Measurements from ENCODE around the gene SLC28A1.

Gene SLC28A1

DNA sequence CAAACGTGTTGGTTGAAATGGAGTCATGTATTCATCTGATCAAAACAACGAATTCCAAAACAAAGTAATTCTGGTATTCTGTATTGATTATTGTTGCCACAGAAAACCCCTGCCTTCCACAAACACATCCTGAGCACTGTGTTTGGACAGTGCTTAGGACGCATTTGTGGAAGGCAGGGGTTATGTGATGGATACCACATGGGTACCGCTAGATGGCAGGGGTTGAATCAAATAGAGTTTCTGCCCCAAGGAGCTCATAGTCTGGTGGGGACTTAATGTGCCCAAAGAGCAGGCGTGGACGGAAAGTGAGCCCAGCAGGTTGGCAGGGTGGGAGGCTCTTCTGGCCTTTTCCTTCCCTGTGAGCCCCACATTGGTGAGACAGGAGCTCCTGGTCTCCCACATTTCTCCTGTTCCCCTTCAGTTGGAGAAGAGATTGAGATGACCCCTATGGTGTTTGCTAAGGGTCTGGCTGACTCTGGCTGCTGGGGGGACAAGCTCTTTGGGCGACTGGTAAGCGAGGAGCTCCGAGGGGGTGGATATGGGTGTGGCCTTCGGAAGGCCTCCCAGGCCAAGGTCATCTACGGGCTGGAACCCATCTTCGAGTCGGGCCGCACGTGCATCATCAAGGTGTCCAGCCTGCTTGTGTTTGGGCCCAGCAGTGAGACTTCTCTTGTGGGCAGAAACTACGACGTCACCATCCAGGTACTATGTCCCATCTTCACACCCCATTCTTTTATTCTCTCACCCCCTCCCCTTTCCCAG, 22.1 kb upstream of the SLC28A1 start:
- no peak overlapping the region for H3K27ac ChIP-seq (ENCODE audit: low read length)
- no peaks in the 10 kb centered on the region for H3K27me3 ChIP-seq (ENCODE audit: low read depth, low read length)
- H3K36me3 ChIP-seq (ENCODE audit: control insufficient read depth in 1 of 2, insufficient read depth in 2 of 2, low read length in 2 of 2), result peaks cover 4 to 31% of the 10 kb centered on the region in 2 donors
- H3K9me3 ChIP-seq (ENCODE audit: control insufficient read depth in 1 of 2, low read length in 2 of 2), result no peaks in the 10 kb centered on the region
- H3K4me1 ChIP-seq (ENCODE audit: control insufficient read depth in 1 of 2, insufficient read depth in 2 of 2, low read length in 2 of 2), result peaks cover 0 to 9% of the 10 kb centered on the region in 2 donors
- H3K4me3 ChIP-seq (ENCODE audit: low read depth in 1 of 2, low read length in 2 of 2), result no peak overlapping the region

- Histone ChIP-seq H3K4me3 (ENCODE audit: low read depth in 1 of 2, low read length in 2 of 2) (no peak overlapping the region), H3K4me1 (ENCODE audit: control insufficient read depth in 1 of 2, insufficient read depth in 2 of 2, low read length in 2 of 2) (peaks cover 0 to 9% of the 10 kb centered on the region in 2 donors), H3K9me3 (ENCODE audit: control insufficient read depth in 1 of 2, low read length in 2 of 2) (no peaks in the 10 kb centered on the region), H3K36me3 (ENCODE audit: control insufficient read depth in 1 of 2, insufficient read depth in 2 of 2, low read length in 2 of 2) (peaks cover under 1 to 27% of the 10 kb centered on the region in 2 donors), H3K27ac (ENCODE audit: low read length) (no peak overlapping the region), H3K27me3 (ENCODE audit: low read depth, low read length) (no peaks in the 10 kb centered on the region)
Measured at GRCh38 chr15:84863565-84864443, 20.7 kb upstream of the SLC28A1 start.

- Histone ChIP-seq H3K27ac (ENCODE audit: low read length) (no peak overlapping the region), H3K4me1 (ENCODE audit: control insufficient read depth in 1 of 2, insufficient read depth in 2 of 2, low read length in 2 of 2) (peaks cover 0 to 9% of the 10 kb centered on the region in 2 donors), H3K9me3 (ENCODE audit: control insufficient read depth in 1 of 2, low read length in 2 of 2) (no peaks in the 10 kb centered on the region), H3K4me3 (ENCODE audit: low read depth in 1 of 2, low read length in 2 of 2) (no peak overlapping the region), H3K36me3 (ENCODE audit: control insufficient read depth in 1 of 2, insufficient read depth in 2 of 2, low read length in 2 of 2) (peaks cover 0 to 33% of the 10 kb centered on the region in 2 donors), H3K27me3 (ENCODE audit: low read depth, low read length) (no peaks in the 10 kb centered on the region)
Measured at GRCh38 chr15:84864444-84864795, 20.0 kb upstream of the SLC28A1 start.

- Histone ChIP-seq H3K4me3 (ENCODE audit: low read depth in 1 of 2, low read length in 2 of 2) (no peak overlapping the region), H3K27me3 (ENCODE audit: low read depth, low read length) (no peaks in the 10 kb centered on the region), H3K4me1 (ENCODE audit: control insufficient read depth in 1 of 2, insufficient read depth in 2 of 2, low read length in 2 of 2) (peaks cover 0 to 9% of the 10 kb centered on the region in 2 donors), H3K9me3 (ENCODE audit: control insufficient read depth in 1 of 2, low read length in 2 of 2) (no peaks in the 10 kb centered on the region), H3K27ac (ENCODE audit: low read length) (no peak overlapping the region), H3K36me3 (ENCODE audit: control insufficient read depth in 1 of 2, insufficient read depth in 2 of 2, low read length in 2 of 2) (peaks cover 0 to 38% of the 10 kb centered on the region in 2 donors)
Measured at GRCh38 chr15:84865074-84865569, 19.3 kb upstream of the SLC28A1 start.

GRCh38 chr15:84868037-84868880, 16.2 kb upstream of the SLC28A1 start:
- H3K9me3 ChIP-seq (ENCODE audit: control insufficient read depth in 1 of 2, low read length in 2 of 2), result no peaks in the 10 kb centered on the region
- H3K4me1 ChIP-seq (ENCODE audit: control insufficient read depth in 1 of 2, insufficient read depth in 2 of 2, low read length in 2 of 2), result peaks cover 0 to 8% of the 10 kb centered on the region in 2 donors
- no peak overlapping the region for H3K27ac ChIP-seq (ENCODE audit: low read length)
- peaks cover 0 to 38% of the 10 kb centered on the region in 2 donors for H3K36me3 ChIP-seq (ENCODE audit: control insufficient read depth in 1 of 2, insufficient read depth in 2 of 2, low read length in 2 of 2)
- H3K27me3 ChIP-seq (ENCODE audit: low read depth, low read length), result no peaks in the 10 kb centered on the region
- H3K4me3 ChIP-seq (ENCODE audit: low read depth in 1 of 2, low read length in 2 of 2), result no peak overlapping the region

DNA sequence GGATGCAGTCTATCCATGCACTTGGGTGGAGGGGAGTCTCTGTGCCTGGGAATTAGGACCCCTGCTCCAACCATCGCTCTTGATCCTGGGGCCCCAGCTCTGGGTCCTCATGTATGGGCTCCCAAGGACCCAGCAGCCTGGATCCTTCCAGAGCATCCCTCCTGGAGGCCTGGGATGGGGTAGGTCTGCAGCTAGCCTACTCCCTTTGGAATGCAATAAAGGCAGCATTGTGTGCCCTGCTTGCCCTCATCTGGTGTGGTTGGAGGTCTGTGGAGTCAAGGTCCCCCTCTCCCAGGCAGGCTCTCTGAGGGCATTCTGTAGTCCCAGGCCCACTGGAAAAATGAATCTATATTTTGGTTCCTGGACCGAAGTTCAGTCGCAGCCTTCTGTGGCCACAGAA, 15.0 kb upstream of the SLC28A1 start:
- peaks cover 0 to 5% of the 10 kb centered on the region in 2 donors for H3K4me1 ChIP-seq (ENCODE audit: control insufficient read depth in 1 of 2, insufficient read depth in 2 of 2, low read length in 2 of 2)
- no peak overlapping the region for H3K27ac ChIP-seq (ENCODE audit: low read length)
- H3K4me3 ChIP-seq (ENCODE audit: low read depth in 1 of 2, low read length in 2 of 2), result no peak overlapping the region

DNA sequence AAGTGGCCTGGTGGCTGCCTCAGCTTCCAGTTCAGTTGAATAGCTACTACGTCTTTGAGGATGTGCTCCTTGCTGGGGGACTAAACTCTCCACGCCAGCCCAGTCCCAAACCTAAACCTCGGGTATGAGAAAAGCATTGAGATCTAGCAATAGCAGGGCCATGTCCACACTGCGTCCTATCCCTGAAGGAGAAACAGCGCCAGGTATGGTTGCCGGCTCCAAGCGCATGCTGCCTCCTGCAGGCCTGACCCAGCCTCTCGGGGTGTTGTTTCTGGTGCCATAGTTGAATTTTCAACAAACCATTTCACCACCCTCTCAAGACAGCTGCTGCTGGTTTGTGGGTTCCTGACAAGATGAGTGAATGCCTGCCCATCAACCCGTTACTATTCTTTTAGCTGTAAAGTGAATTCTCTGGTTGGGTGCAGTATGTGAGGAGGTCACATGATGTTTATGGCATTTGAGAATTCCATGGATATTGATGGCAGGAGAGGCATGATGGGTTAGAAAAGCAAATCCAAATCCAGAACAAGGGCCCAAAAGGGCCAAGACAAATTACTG, 13.0 kb upstream of the SLC28A1 start:
- H3K4me1 ChIP-seq (ENCODE audit: control insufficient read depth in 1 of 2, insufficient read depth in 2 of 2, low read length in 2 of 2), result peaks cover 0 to 5% of the 10 kb centered on the region in 2 donors
- no peak overlapping the region for H3K27ac ChIP-seq (ENCODE audit: low read length)
- no peaks in the 10 kb centered on the region for H3K9me3 ChIP-seq (ENCODE audit: control insufficient read depth in 1 of 2, low read length in 2 of 2)
- peaks cover 0 to 27% of the 10 kb centered on the region in 2 donors for H3K36me3 ChIP-seq (ENCODE audit: control insufficient read depth in 1 of 2, insufficient read depth in 2 of 2, low read length in 2 of 2)
- no peaks in the 10 kb centered on the region for H3K27me3 ChIP-seq (ENCODE audit: low read depth, low read length)
- H3K4me3 ChIP-seq (ENCODE audit: low read depth in 1 of 2, low read length in 2 of 2), result no peak overlapping the region

More for the DNA sequence above, 15.0 kb upstream of the SLC28A1 start:
- Histone ChIP-seq H3K36me3 (ENCODE audit: control insufficient read depth in 1 of 2, insufficient read depth in 2 of 2, low read length in 2 of 2) (peaks cover 0 to 28% of the 10 kb centered on the region in 2 donors), H3K9me3 (ENCODE audit: control insufficient read depth in 1 of 2, low read length in 2 of 2) (no peaks in the 10 kb centered on the region), H3K27me3 (ENCODE audit: low read depth, low read length) (no peaks in the 10 kb centered on the region)

GRCh38 chr15:84872009-84872910, 12.2 kb upstream of the SLC28A1 start:
- no peak overlapping the region for H3K27ac ChIP-seq (ENCODE audit: low read length)
- peaks cover 0 to 5% of the 10 kb centered on the region in 2 donors for H3K4me1 ChIP-seq (ENCODE audit: control insufficient read depth in 1 of 2, insufficient read depth in 2 of 2, low read length in 2 of 2)
- H3K9me3 ChIP-seq (ENCODE audit: control insufficient read depth in 1 of 2, low read length in 2 of 2), result no peaks in the 10 kb centered on the region
- no peaks in the 10 kb centered on the region for H3K27me3 ChIP-seq (ENCODE audit: low read depth, low read length)
- H3K36me3 ChIP-seq (ENCODE audit: control insufficient read depth in 1 of 2, insufficient read depth in 2 of 2, low read length in 2 of 2), result peaks cover 0 to 23% of the 10 kb centered on the region in 2 donors
- no peak overlapping the region for H3K4me3 ChIP-seq (ENCODE audit: low read depth in 1 of 2, low read length in 2 of 2)

- Histone ChIP-seq H3K27me3 (ENCODE audit: low read depth, low read length) (no peaks in the 10 kb centered on the region), H3K9me3 (ENCODE audit: control insufficient read depth in 1 of 2, low read length in 2 of 2) (no peaks in the 10 kb centered on the region), H3K36me3 (ENCODE audit: control insufficient read depth in 1 of 2, insufficient read depth in 2 of 2, low read length in 2 of 2) (peaks cover 0 to 9% of the 10 kb centered on the region in 2 donors), H3K4me1 (ENCODE audit: control insufficient read depth in 1 of 2, insufficient read depth in 2 of 2, low read length in 2 of 2) (peaks cover 0 to 5% of the 10 kb centered on the region in 2 donors), H3K4me3 (ENCODE audit: low read depth in 1 of 2, low read length in 2 of 2) (no peak overlapping the region), H3K27ac (ENCODE audit: low read length) (no peak overlapping the region)
Measured at GRCh38 chr15:84873997-84874396, 10.5 kb upstream of the SLC28A1 start.
